ENCODE measurements around the gene MCU.

MCU gene

GRCh38 chr10:72819053-72819452 is 127.1 kb downstream of the MCU start:
- no peak overlapping the region for H3K4me3 ChIP-seq (ENCODE audit: low read depth, low read length)
- no peak for TF ChIP-seq CTCF (IDR thresholded peaks at IDR 0.05; ENCODE audit: control insufficient read depth, extremely low read depth, insufficient read depth)
- no peak for DNase-seq (ENCODE audit: low read depth)

GRCh38 chr10:72821606-72822005 is 129.7 kb downstream of the MCU start:
- DNase-seq (ENCODE audit: low read depth), result no peak
- no peak for TF ChIP-seq CTCF (IDR thresholded peaks at IDR 0.05; ENCODE audit: control insufficient read depth, extremely low read depth, insufficient read depth)
- H3K4me3 ChIP-seq (ENCODE audit: low read depth, low read length), result no peak overlapping the region

DNA sequence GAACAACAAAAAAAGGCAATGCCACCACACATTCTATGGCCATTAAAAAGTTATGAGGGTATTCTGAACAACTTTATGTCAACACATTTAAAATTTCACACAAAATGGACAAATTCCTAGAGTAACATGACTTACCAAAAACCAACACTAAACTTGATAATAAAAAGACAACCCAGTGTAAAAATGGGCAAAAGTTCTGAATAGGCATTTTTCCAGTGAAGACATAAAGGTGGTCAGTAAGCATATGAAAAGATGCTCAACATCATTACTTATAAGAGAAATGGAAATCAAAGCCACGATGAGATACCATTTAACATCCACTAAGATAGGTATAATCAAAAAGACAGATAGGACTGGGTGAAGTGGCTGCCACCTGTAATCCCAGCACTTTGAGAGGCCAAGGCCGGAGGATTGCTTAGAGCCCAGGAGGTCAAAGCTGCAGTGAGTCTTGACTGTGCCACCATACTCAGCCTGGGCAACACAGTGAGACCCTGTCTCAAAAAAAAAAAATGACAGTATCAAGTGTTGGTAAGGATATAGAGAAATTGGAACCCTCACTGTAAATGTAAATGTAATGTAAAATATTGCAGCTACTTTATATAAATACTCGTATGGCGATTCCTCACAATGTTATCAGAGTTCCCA is 130.5 kb downstream of the MCU start:
- no peak for TF ChIP-seq CTCF (IDR thresholded peaks at IDR 0.05; ENCODE audit: control insufficient read depth, extremely low read depth, insufficient read depth)
- DNase-seq (ENCODE audit: low read depth), result no peak
- H3K4me3 ChIP-seq (ENCODE audit: low read depth, low read length), result no peak overlapping the region

DNA sequence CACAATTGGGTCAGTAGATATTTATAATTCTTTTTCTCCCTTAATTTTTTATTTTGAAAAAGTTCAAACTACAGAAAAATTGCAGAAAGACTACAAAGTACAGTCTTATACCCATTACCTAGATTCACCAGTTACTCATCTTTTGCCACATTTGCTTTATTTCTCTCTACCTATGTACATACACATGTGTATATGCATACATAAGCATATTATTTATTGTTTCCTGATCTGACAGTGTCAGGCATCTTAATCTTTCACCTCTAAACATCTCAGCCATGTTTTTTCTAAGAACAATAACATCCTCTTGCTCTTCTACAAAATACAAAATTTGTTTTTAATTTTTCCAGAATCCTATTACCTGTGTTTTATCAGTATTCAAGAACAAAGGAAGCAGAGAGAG is 133.2 kb downstream of the MCU start:
- no peak overlapping the region for H3K4me3 ChIP-seq (ENCODE audit: low read depth, low read length)
- no peak for TF ChIP-seq CTCF (IDR thresholded peaks at IDR 0.05; ENCODE audit: control insufficient read depth, extremely low read depth, insufficient read depth)
- DNase-seq (ENCODE audit: low read depth), result no peak

- no peak for DNase-seq (ENCODE audit: low read depth)
- no peak for TF ChIP-seq CTCF (IDR thresholded peaks at IDR 0.05; ENCODE audit: control insufficient read depth, extremely low read depth, insufficient read depth)
- H3K4me3 ChIP-seq (ENCODE audit: low read depth, low read length), result no peak overlapping the region
These were observed 134.4 kb downstream of the MCU start for GRCh38 chr10:72826346-72826745.

DNA sequence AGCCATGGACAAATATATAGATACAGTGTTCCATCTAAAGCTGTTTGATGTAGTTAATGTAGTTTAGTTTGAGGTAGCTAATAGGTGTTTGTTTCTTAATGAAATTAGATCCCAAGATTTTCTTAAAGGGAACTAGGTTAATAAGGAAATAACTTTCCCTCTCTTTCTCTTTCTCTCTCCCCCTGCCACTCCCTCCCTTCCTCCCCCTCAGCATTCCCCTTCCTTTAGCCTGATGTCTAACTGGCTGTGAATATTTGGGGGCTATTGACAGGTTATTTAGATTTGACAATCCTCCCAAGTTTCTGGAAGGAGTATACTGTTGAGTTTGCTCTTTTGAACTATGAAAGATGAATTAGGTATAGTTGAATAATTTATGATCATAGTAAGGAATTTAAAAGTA is 136.4 kb downstream of the MCU start:
- no peak for DNase-seq (ENCODE audit: low read depth)
- no peak overlapping the region for H3K4me3 ChIP-seq (ENCODE audit: low read depth, low read length)
- no peak for TF ChIP-seq CTCF (IDR thresholded peaks at IDR 0.05; ENCODE audit: control insufficient read depth, extremely low read depth, insufficient read depth)

DNA sequence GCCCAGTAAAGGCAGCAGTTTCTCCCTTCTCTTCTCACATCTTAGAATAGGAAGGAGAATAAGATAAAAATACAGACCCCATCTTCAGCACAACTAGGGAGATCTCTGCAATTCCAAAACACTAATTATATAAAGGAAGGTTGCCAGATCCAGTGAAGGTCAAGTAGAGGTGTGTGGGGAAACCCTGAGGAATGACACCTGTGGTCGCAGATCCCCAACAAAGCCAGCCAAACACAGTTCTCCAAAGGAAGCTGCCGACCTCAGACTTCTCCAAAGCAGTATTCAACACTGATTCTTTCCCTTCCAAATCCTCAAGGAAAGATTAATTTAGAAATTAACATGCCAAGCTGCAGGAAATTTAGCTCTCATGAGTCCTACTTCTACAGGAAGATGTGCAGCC is 138.7 kb downstream of the MCU start:
- H3K4me3 ChIP-seq (ENCODE audit: low read depth, low read length), result no peak overlapping the region
- TF ChIP-seq CTCF (IDR thresholded peaks at IDR 0.05; ENCODE audit: control insufficient read depth, extremely low read depth, insufficient read depth), result no peak
- DNase-seq (ENCODE audit: low read depth), result no peak

All from LNCaP clone FGC (cell line).